Measurements from ENCODE around the gene OR2H1. TPM values are rescaled to one million over a fixed set of nuclear protein-coding genes. Genes with fewer than 3 reads are reported as not detected.

Gene OR2H1
- polyA plus RNA-seq, 3 donors: not detected

- H3K36me3 Mint-ChIP-seq: no peaks in the 10 kb centered on the region
- H3K4me1 ChIP-seq (ENCODE audit: control insufficient read depth in 1 of 2, insufficient read depth in 2 of 2, low read length in 2 of 2): no peaks in the 10 kb centered on the region
- H3K27ac Mint-ChIP-seq: no peak overlapping the region
- H3K27ac ChIP-seq (ENCODE audit: low read depth in 1 of 2, low read length in 2 of 2): no peak overlapping the region
- no peaks in the 10 kb centered on the region for H3K9me3 ChIP-seq (replicated peaks in 1 of 2; ENCODE audit: control insufficient read depth in 1 of 2, insufficient read depth in 1 of 2, low read length in 2 of 2)
- H3K9me3 Mint-ChIP-seq: peaks cover 0 to 3% (median 0%) of the 10 kb centered on the region in 7 donors
- TF ChIP-seq CTCF (IDR thresholded peaks at IDR 0.05): no peak
- H3K4me1 Mint-ChIP-seq: no peaks in the 10 kb centered on the region
- 100% methylated on average over 1 of the region's 3 CpGs for WGBS (ENCODE audit: insufficient coverage)
- H2AFZ ChIP-seq (ENCODE audit: insufficient read depth, low read depth, low read length, poor library complexity, severe bottlenecking): no peak overlapping the region
- no peak for DNase-seq
- H3K9ac ChIP-seq (ENCODE audit: insufficient read depth, low read length, poor library complexity, severe bottlenecking): no peak overlapping the region
- intact Hi-C loops (cut with micrococcal nuclease): no loop called here
- H4K20me1 ChIP-seq (ENCODE audit: insufficient read depth, low read length): no peaks in the 10 kb centered on the region
- H3K4me3 Mint-ChIP-seq: no peak overlapping the region
- H3K36me3 ChIP-seq (replicated peaks in 1 of 2; ENCODE audit: control insufficient read depth in 1 of 2, insufficient read depth in 2 of 2, low read length in 2 of 2): no peaks in the 10 kb centered on the region
- no peaks in the 10 kb centered on the region for H3K27me3 ChIP-seq (ENCODE audit: control insufficient read depth in 2 of 2, insufficient read depth in 2 of 2, low read length in 2 of 2)
- H3K79me2 ChIP-seq (ENCODE audit: insufficient read depth, low read length): no peaks in the 10 kb centered on the region
- H3K4me2 ChIP-seq (replicated peaks; ENCODE audit: extremely low read depth, low read length, poor library complexity, severe bottlenecking): no peak overlapping the region
- H3K4me3 ChIP-seq (replicated peaks in 1 of 3; ENCODE audit: low read depth in 2 of 3, low read length in 3 of 3): no peak overlapping the region
- peaks cover 3 to 6% (median 4%) of the 10 kb centered on the region in 3 donors for H3K27me3 Mint-ChIP-seq (ENCODE audit: low read depth in 3 of 3)
Measured at GRCh38 chr6:29419516-29419915, 37.4 kb upstream of the OR2H1 start.

- H3K27me3 Mint-ChIP-seq (ENCODE audit: low read depth in 3 of 3): peaks cover 4 to 8% (median 5%) of the 10 kb centered on the region in 3 donors
- H3K4me2 ChIP-seq (replicated peaks; ENCODE audit: extremely low read depth, low read length, poor library complexity, severe bottlenecking): no peak overlapping the region
- H3K4me3 Mint-ChIP-seq: no peak overlapping the region
- no peaks in the 10 kb centered on the region for H3K79me2 ChIP-seq (ENCODE audit: insufficient read depth, low read length)
- DNase-seq: no peak
- H3K27me3 ChIP-seq (ENCODE audit: control insufficient read depth in 2 of 2, insufficient read depth in 2 of 2, low read length in 2 of 2): no peaks in the 10 kb centered on the region
- no peaks in the 10 kb centered on the region for H3K4me1 Mint-ChIP-seq
- TF ChIP-seq CTCF (IDR thresholded peaks at IDR 0.05): no peak
- no peaks in the 10 kb centered on the region for H3K4me1 ChIP-seq (ENCODE audit: control insufficient read depth in 1 of 2, insufficient read depth in 2 of 2, low read length in 2 of 2)
- intact Hi-C loops (cut with micrococcal nuclease): no loop called here
- H3K27ac ChIP-seq (ENCODE audit: low read depth in 1 of 2, low read length in 2 of 2): no peak overlapping the region
- H3K27ac Mint-ChIP-seq: no peak overlapping the region
- H3K9me3 Mint-ChIP-seq: peaks cover 0 to 4% (median 1%) of the 10 kb centered on the region in 7 donors
- no peak overlapping the region for H2AFZ ChIP-seq (ENCODE audit: insufficient read depth, low read depth, low read length, poor library complexity, severe bottlenecking)
- no peaks in the 10 kb centered on the region for H4K20me1 ChIP-seq (ENCODE audit: insufficient read depth, low read length)
- WGBS (ENCODE audit: insufficient coverage): no CpG with 5 or more reads among the region's 2 CpGs
- H3K4me3 ChIP-seq (replicated peaks in 1 of 3; ENCODE audit: low read depth in 2 of 3, low read length in 3 of 3): no peak overlapping the region
- no peaks in the 10 kb centered on the region for H3K36me3 ChIP-seq (replicated peaks in 1 of 2; ENCODE audit: control insufficient read depth in 1 of 2, insufficient read depth in 2 of 2, low read length in 2 of 2)
- H3K36me3 Mint-ChIP-seq: no peaks in the 10 kb centered on the region
- no peaks in the 10 kb centered on the region for H3K9me3 ChIP-seq (replicated peaks in 1 of 2; ENCODE audit: control insufficient read depth in 1 of 2, insufficient read depth in 1 of 2, low read length in 2 of 2)
- no peak overlapping the region for H3K9ac ChIP-seq (ENCODE audit: insufficient read depth, low read length, poor library complexity, severe bottlenecking)
Measured at GRCh38 chr6:29424168-29424567, 32.8 kb upstream of the OR2H1 start.
